ENCODE data around the gene TSR3.

GRCh38 chr16:1361685-1362360 lies 10.1 kb upstream of the TSR3 start:
- no peak for TF ChIP-seq SUZ12 (IDR thresholded peaks at IDR 0.05)
- no peak for TF ChIP-seq FOXK2 (IDR thresholded peaks at IDR 0.05)
- no peak for TF ChIP-seq FOXM1 (IDR thresholded peaks at IDR 0.05; ENCODE audit: borderline replicate concordance)
- no peak for TF ChIP-seq BHLHE40 (IDR thresholded peaks at IDR 0.05; ENCODE audit: borderline replicate concordance)
- no peak for TF ChIP-seq TARDBP (IDR thresholded peaks at IDR 0.05)
- no peak for TF ChIP-seq SP1 (IDR thresholded peaks at IDR 0.05)
